ENCODE results near the gene CASZ1. TPM values are rescaled to one million over a fixed set of nuclear protein-coding genes. Genes with fewer than 3 reads are reported as not detected.

Gene CASZ1
- total RNA-seq, 1 experiment from 2014 or later: 15.2 TPM

- POLR2A ChIA-PET (ENCODE audit: unreplicated experiment): no interaction called here
- TF ChIP-seq CTCF (conservative IDR thresholded peaks at IDR 0.05) (no peak), EZH2 (IDR thresholded peaks at IDR 0.05; ENCODE audit: low read depth) (no peak)
- no peak for DNase-seq
- H3F3A ChIP-seq (ENCODE audit: insufficient read depth, low read depth): no peaks in the 10 kb centered on the region
- no peak overlapping the region for H3K4me2 ChIP-seq
- no TSS peak for BruUV-seq (replicated peaks)
- H3K4me3 ChIP-seq: no peak overlapping the region
- no peaks in the 10 kb centered on the region for H3K9me2 ChIP-seq (ENCODE audit: insufficient read depth)
- no peaks in the 10 kb centered on the region for H4K20me1 ChIP-seq (ENCODE audit: insufficient read depth)
- no peaks in the 10 kb centered on the region for H3K27me3 ChIP-seq (ENCODE audit: insufficient read depth, low read depth)
- H3K36me3 ChIP-seq (ENCODE audit: low read depth): no peaks in the 10 kb centered on the region
- no peak overlapping the region for H2AFZ ChIP-seq
- no peaks in the 10 kb centered on the region for H3K79me2 ChIP-seq (ENCODE audit: low read depth)
- no peaks in the 10 kb centered on the region for H3K9me3 ChIP-seq (ENCODE audit: insufficient read depth, low read depth)
- no peak overlapping the region for H3K27ac ChIP-seq
- CTCF ChIA-PET: no interaction called here
- no peaks in the 10 kb centered on the region for H3K4me1 ChIP-seq (replicated peaks; ENCODE audit: insufficient read depth)
- intact Hi-C loops (cut with micrococcal nuclease; ENCODE audit: unreplicated experiment): no loop called here
Observed at GRCh38 chr1:10591010-10591409, 205.4 kb downstream of the CASZ1 start.

GRCh38 chr1:10589074-10589473, 207.4 kb downstream of the CASZ1 start:
- Histone ChIP-seq H3K4me1 (replicated peaks; ENCODE audit: insufficient read depth) (no peaks in the 10 kb centered on the region), H3K9me2 (ENCODE audit: insufficient read depth) (no peaks in the 10 kb centered on the region), H3K27me3 (ENCODE audit: insufficient read depth, low read depth) (no peaks in the 10 kb centered on the region), H3K36me3 (ENCODE audit: low read depth) (no peaks in the 10 kb centered on the region), H3K4me2 (no peak overlapping the region), H3K27ac (no peak overlapping the region), H4K20me1 (ENCODE audit: insufficient read depth) (no peaks in the 10 kb centered on the region), H3K79me2 (ENCODE audit: low read depth) (no peaks in the 10 kb centered on the region), H2AFZ (no peak overlapping the region), H3K4me3 (no peak overlapping the region), H3K9me3 (ENCODE audit: insufficient read depth, low read depth) (no peaks in the 10 kb centered on the region), H3F3A (ENCODE audit: insufficient read depth, low read depth) (no peaks in the 10 kb centered on the region; the same call in 1 of the 2 replicates)
- POLR2A ChIA-PET (ENCODE audit: unreplicated experiment): no interaction called here
- intact Hi-C loops (cut with micrococcal nuclease; ENCODE audit: unreplicated experiment): no loop called here
- CTCF ChIA-PET: no interaction called here
- TF ChIP-seq EZH2 (IDR thresholded peaks at IDR 0.05; ENCODE audit: low read depth) (no peak), CTCF (conservative IDR thresholded peaks at IDR 0.05) (no peak)
- no TSS peak for BruUV-seq (replicated peaks)
- no peak for DNase-seq

- H3K4me2 ChIP-seq: no peak overlapping the region
- ChIA-PET CTCF (no interaction called here), POLR2A (ENCODE audit: unreplicated experiment) (no interaction called here)
- no peaks in the 10 kb centered on the region for H4K20me1 ChIP-seq (ENCODE audit: insufficient read depth)
- no peak overlapping the region for H3K27ac ChIP-seq
- no peaks in the 10 kb centered on the region; the same call in 1 of the 2 replicates for H3F3A ChIP-seq (ENCODE audit: insufficient read depth, low read depth)
- TF ChIP-seq CTCF (conservative IDR thresholded peaks at IDR 0.05) (no peak), EZH2 (IDR thresholded peaks at IDR 0.05; ENCODE audit: low read depth) (no peak)
- no peaks in the 10 kb centered on the region for H3K36me3 ChIP-seq (ENCODE audit: low read depth)
- DNase-seq: no peak
- H3K4me1 ChIP-seq (replicated peaks; ENCODE audit: insufficient read depth): no peaks in the 10 kb centered on the region
- no peaks in the 10 kb centered on the region for H3K79me2 ChIP-seq (ENCODE audit: low read depth)
- no peaks in the 10 kb centered on the region for H3K27me3 ChIP-seq (ENCODE audit: insufficient read depth, low read depth)
- H3K9me2 ChIP-seq (ENCODE audit: insufficient read depth): no peaks in the 10 kb centered on the region
- intact Hi-C loops (cut with micrococcal nuclease; ENCODE audit: unreplicated experiment): no loop called here
- no peak overlapping the region for H2AFZ ChIP-seq
- no peak overlapping the region for H3K4me3 ChIP-seq
- no TSS peak for BruUV-seq (replicated peaks)
- no peaks in the 10 kb centered on the region for H3K9me3 ChIP-seq (ENCODE audit: insufficient read depth, low read depth)
Observed at GRCh38 chr1:10588640-10589039, 207.8 kb downstream of the CASZ1 start.

Other genes starting within 250 kb of the CASZ1 start
- gene TARDBP, start 216.0 kb upstream of the CASZ1 start, total RNA-seq (2021): 142 and 177 TPM in 2 replicates

Measured in PC-9 (cell line).